HEK293 (cell line): ENCODE data around the gene HEMK1.

ENCODE experiments used
- BCL11B ChIP-seq: fragments of 450-650 bp; formaldehyde crosslinking; IDR thresholded peaks from 2 replicates; pipeline ENCODE4 v1.5.1; 2016; ENCODE audit warnings: low read depth, missing biosample characterization, missing genetic modification characterization
- CTCF ChIP-seq: fragments of 450-650 bp; formaldehyde crosslinking; IDR thresholded peaks from 2 replicates; pipeline ENCODE4 v1.5.1; 2016; ENCODE audit warnings: missing biosample characterization, missing genetic modification characterization
- EGR2 ChIP-seq: fragments of 450-650 bp; formaldehyde crosslinking; IDR thresholded peaks from 2 replicates; pipeline ENCODE4 v1.5.1; 2016; ENCODE audit warnings: low read depth, missing biosample characterization, missing genetic modification characterization
- MEIS1 ChIP-seq: sonication (generic); formaldehyde crosslinking; IDR thresholded peaks from 2 replicates; pipeline ENCODE4 v1.8.1; 2022; ENCODE audit warnings: missing genetic modification reagents, mild to moderate bottlenecking, borderline replicate concordance
- MZF1 ChIP-seq: fragments of 450-650 bp; formaldehyde crosslinking; IDR thresholded peaks from 2 replicates; pipeline ENCODE4 v1.5.1; 2017; ENCODE audit warnings: missing biosample characterization, missing genetic modification characterization, borderline replicate concordance
- OSR2 ChIP-seq: fragments of 450-650 bp; formaldehyde crosslinking; IDR thresholded peaks from 2 replicates; pipeline ENCODE4 v1.5.1; 2016; ENCODE audit warnings: missing biosample characterization, missing genetic modification characterization
- REST ChIP-seq: fragments of 450-650 bp; formaldehyde crosslinking; IDR thresholded peaks from 2 replicates; pipeline ENCODE4 v1.5.1; 2016; ENCODE audit warnings: missing biosample characterization, missing genetic modification characterization
- SP2 ChIP-seq: fragments of 450-650 bp; formaldehyde crosslinking; IDR thresholded peaks from 2 replicates; pipeline ENCODE4 v1.5.1; 2016; ENCODE audit warnings: missing biosample characterization, missing genetic modification characterization
- ZEB2 ChIP-seq: fragments of 450-650 bp; formaldehyde crosslinking; IDR thresholded peaks from 2 replicates; pipeline ENCODE4 v1.5.1; 2016; ENCODE audit warnings: missing biosample characterization, missing genetic modification characterization
- ZNF174 ChIP-seq: fragments of 450-650 bp; formaldehyde crosslinking; IDR thresholded peaks from 2 replicates; pipeline ENCODE4 v1.5.0; 2017; ENCODE audit warnings: missing biosample characterization, mild to moderate bottlenecking, missing genetic modification characterization
- ZNF214 ChIP-seq: fragments of 450-650 bp; formaldehyde crosslinking; IDR thresholded peaks from 2 replicates; pipeline ENCODE4 v1.5.1; 2017; ENCODE audit warnings: missing biosample characterization, mild to moderate bottlenecking, missing genetic modification characterization, borderline replicate concordance
- ZNF530 ChIP-seq: fragments of 450-650 bp; formaldehyde crosslinking; IDR thresholded peaks from 2 replicates; pipeline ENCODE4 v1.5.1; 2016; ENCODE audit warnings: low read depth, missing biosample characterization, missing genetic modification characterization
- ZNF670 ChIP-seq: fragments of 450-650 bp; formaldehyde crosslinking; IDR thresholded peaks from 2 replicates; pipeline ENCODE4 v1.5.1; 2016; ENCODE audit warnings: missing biosample characterization, missing genetic modification characterization, low read depth
- ZSCAN16 ChIP-seq: fragments of 450-650 bp; formaldehyde crosslinking; IDR thresholded peaks from 2 replicates; pipeline ENCODE4 v1.5.1; 2016; ENCODE audit warnings: missing biosample characterization, missing genetic modification characterization

- no peak for TF ChIP-seq SP2
- no peak for TF ChIP-seq REST (tag by site-specific recombination)
- no peak for TF ChIP-seq ZNF670
- TF ChIP-seq MZF1 (tag by site-specific recombination): no peak
- TF ChIP-seq OSR2 (tag by site-specific recombination): no peak
- TF ChIP-seq CTCF: no peak
- no peak for TF ChIP-seq ZEB2 (tag by site-specific recombination)
- TF ChIP-seq ZNF530 (tag by site-specific recombination): no peak
- no peak for TF ChIP-seq MEIS1 (CRISPR knock-in tag)
- no peak for TF ChIP-seq BCL11B
- TF ChIP-seq EGR2: no peak
- TF ChIP-seq ZSCAN16 (tag by site-specific recombination): no peak
- no peak for TF ChIP-seq ZNF174 (tag by site-specific recombination)
- no peak for TF ChIP-seq ZNF214 (tag by site-specific recombination)
These were observed 31.7 kb upstream of the HEMK1 start for GRCh38 chr3:50537421-50538129.
